ENCODE data around the gene B4GALT1. TPM values are rescaled to one million over a fixed set of nuclear protein-coding genes. Genes with fewer than 3 reads are reported as not detected.

B4GALT1 gene
- total and polyA plus RNA-seq, 2 of the 8 experiments (the other 6 are each of a cell fraction or from before 2014, with no cell fraction given), result 12.8 to 18.2 TPM

GRCh38 chr9:33109850-33110595, 57.1 kb downstream of the B4GALT1 start (continued):
- TF ChIP-seq, protein P1, sequence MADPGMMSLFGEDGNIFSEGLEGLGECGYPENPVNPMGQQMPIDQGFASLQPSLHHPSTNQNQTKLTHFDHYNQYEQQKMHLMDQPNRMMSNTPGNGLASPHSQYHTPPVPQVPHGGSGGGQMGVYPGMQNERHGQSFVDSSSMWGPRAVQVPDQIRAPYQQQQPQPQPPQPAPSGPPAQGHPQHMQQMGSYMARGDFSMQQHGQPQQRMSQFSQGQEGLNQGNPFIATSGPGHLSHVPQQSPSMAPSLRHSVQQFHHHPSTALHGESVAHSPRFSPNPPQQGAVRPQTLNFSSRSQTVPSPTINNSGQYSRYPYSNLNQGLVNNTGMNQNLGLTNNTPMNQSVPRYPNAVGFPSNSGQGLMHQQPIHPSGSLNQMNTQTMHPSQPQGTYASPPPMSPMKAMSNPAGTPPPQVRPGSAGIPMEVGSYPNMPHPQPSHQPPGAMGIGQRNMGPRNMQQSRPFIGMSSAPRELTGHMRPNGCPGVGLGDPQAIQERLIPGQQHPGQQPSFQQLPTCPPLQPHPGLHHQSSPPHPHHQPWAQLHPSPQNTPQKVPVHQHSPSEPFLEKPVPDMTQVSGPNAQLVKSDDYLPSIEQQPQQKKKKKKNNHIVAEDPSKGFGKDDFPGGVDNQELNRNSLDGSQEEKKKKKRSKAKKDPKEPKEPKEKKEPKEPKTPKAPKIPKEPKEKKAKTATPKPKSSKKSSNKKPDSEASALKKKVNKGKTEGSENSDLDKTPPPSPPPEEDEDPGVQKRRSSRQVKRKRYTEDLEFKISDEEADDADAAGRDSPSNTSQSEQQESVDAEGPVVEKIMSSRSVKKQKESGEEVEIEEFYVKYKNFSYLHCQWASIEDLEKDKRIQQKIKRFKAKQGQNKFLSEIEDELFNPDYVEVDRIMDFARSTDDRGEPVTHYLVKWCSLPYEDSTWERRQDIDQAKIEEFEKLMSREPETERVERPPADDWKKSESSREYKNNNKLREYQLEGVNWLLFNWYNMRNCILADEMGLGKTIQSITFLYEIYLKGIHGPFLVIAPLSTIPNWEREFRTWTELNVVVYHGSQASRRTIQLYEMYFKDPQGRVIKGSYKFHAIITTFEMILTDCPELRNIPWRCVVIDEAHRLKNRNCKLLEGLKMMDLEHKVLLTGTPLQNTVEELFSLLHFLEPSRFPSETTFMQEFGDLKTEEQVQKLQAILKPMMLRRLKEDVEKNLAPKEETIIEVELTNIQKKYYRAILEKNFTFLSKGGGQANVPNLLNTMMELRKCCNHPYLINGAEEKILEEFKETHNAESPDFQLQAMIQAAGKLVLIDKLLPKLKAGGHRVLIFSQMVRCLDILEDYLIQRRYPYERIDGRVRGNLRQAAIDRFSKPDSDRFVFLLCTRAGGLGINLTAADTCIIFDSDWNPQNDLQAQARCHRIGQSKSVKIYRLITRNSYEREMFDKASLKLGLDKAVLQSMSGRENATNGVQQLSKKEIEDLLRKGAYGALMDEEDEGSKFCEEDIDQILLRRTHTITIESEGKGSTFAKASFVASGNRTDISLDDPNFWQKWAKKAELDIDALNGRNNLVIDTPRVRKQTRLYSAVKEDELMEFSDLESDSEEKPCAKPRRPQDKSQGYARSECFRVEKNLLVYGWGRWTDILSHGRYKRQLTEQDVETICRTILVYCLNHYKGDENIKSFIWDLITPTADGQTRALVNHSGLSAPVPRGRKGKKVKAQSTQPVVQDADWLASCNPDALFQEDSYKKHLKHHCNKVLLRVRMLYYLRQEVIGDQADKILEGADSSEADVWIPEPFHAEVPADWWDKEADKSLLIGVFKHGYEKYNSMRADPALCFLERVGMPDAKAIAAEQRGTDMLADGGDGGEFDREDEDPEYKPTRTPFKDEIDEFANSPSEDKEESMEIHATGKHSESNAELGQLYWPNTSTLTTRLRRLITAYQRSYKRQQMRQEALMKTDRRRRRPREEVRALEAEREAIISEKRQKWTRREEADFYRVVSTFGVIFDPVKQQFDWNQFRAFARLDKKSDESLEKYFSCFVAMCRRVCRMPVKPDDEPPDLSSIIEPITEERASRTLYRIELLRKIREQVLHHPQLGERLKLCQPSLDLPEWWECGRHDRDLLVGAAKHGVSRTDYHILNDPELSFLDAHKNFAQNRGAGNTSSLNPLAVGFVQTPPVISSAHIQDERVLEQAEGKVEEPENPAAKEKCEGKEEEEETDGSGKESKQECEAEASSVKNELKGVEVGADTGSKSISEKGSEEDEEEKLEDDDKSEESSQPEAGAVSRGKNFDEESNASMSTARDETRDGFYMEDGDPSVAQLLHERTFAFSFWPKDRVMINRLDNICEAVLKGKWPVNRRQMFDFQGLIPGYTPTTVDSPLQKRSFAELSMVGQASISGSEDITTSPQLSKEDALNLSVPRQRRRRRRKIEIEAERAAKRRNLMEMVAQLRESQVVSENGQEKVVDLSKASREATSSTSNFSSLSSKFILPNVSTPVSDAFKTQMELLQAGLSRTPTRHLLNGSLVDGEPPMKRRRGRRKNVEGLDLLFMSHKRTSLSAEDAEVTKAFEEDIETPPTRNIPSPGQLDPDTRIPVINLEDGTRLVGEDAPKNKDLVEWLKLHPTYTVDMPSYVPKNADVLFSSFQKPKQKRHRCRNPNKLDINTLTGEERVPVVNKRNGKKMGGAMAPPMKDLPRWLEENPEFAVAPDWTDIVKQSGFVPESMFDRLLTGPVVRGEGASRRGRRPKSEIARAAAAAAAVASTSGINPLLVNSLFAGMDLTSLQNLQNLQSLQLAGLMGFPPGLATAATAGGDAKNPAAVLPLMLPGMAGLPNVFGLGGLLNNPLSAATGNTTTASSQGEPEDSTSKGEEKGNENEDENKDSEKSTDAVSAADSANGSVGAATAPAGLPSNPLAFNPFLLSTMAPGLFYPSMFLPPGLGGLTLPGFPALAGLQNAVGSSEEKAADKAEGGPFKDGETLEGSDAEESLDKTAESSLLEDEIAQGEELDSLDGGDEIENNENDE (IDR thresholded peaks at IDR 0.05; ENCODE audit: insufficient replicate concordance, low read length), result no peak
- TF ChIP-seq NRF1 (IDR thresholded peaks at IDR 0.05; ENCODE audit: low read depth, low read length) (no peak), TEAD4 (IDR thresholded peaks at IDR 0.05; ENCODE audit: low read depth, low read length) (no peak), HDAC6 (IDR thresholded peaks at IDR 0.05; ENCODE audit: low read depth, low read length) (no peak), EGR1 (IDR thresholded peaks at IDR 0.05; ENCODE audit: borderline replicate concordance, low read depth, low read length) (no peak), ATF2 (IDR thresholded peaks at IDR 0.05; ENCODE audit: low read length) (no peak)
